Stimulated activated CD4-positive, alpha-beta T cell treated with anti-CD3 and anti-CD28 coated beads, Interleukin-4, amount 100 ng/mL, for 1 hour (primary cell): ENCODE data around the gene NABP2.
"Not testable (repeated sequence)": the region's sequence is repeated elsewhere in the genome, so short reads cannot be mapped to it uniquely, and the experiment has no call there.

Experiments used
- DNase-seq: peaks from one replicate; pipeline ENCODE4 v3.0.0-alpha.2; 2020

Gene NABP2

GRCh38 chr12:56248711-56249110 lies 24.6 kb downstream of the NABP2 start:
- no peak for DNase-seq

- DNase-seq = no peak
Observed at GRCh38 chr12:56252649-56253048, 28.5 kb downstream of the NABP2 start.

DNA sequence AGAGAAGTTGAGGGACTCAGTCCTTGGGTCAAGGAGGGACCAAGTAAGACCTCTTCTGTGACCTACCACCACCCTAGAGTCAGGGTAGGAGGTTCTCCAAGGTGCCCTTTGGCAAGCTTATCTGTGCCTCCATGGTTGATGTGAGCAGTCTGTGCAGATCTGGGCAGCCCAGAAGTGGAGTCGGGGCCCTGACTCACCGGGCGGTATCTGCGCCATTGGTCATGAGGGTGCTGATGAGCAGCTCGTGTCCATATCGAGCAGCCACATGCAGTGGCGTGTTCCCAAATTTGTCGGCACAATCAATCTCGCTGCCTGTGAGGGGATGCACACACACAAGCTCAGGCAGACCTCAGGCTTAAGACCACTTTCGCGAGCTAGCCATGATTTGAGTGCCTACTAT lies 28.9 kb downstream of the NABP2 start:
- DNase-seq = no peak

GRCh38 chr12:56255671-56256070 lies 31.5 kb downstream of the NABP2 start:
- DNase-seq = no peak

- DNase-seq = no peak
Observed at GRCh38 chr12:56256326-56256960, 32.3 kb downstream of the NABP2 start.

GRCh38 chr12:56257071-56257470 lies 32.9 kb downstream of the NABP2 start:
- no peak for DNase-seq

- no peak for DNase-seq
Observed at GRCh38 chr12:56257491-56258067, 33.4 kb downstream of the NABP2 start.

GRCh38 chr12:56258068-56258819 lies 34.1 kb downstream of the NABP2 start, which contains the start of gene ANKRD52:
TSS of gene ANKRD52 (minus strand) at chr12:56258384. CDS start at chr12:56258269, 115 bp downstream.
- DNase-seq = peak; percentile 84

GRCh38 chr12:56258820-56259183 lies 34.7 kb downstream of the NABP2 start:
- DNase-seq = no peak

DNA sequence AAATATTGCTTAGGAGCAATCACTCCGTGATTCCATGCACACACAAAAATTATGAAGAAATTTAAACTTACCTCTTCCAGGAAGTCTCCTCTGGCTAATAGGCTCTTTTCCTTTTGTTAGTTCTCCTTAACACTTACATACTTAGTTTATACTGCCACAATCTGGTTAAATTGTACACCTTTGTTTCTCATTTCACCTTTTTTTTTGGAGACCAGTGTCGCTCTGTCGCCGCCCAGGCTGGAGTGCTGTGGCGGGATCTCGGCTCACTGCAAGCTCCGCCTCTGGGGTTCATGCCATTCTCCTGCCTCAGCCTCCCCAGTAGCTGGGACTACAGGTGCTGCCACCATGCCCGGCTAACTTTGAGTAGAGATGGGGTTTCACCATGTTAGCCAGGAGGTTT lies 36.2 kb downstream of the NABP2 start:
- no peak for DNase-seq

DNA sequence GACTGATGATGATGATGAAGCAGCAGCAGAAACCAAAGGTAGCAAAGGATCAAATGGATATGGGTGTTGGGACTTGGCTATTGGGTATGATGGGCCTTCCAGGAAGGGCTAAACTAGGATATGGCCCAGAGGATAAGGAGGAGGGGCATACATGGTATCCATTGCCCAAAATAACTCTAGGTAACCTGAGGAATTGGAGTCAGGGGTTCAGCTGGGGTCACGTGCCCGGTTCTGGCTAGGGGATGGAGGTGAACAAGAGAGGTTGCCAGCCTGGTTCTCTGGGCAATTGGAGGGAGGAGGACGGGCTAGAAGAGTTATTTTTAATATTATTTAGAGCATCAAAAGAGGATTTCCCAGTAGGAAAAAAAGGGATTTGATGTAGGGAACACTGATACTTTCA lies 36.8 kb downstream of the NABP2 start:
- DNase-seq = no peak

GRCh38 chr12:56261503-56262232 lies 37.5 kb downstream of the NABP2 start:
- DNase-seq = no peak

DNA sequence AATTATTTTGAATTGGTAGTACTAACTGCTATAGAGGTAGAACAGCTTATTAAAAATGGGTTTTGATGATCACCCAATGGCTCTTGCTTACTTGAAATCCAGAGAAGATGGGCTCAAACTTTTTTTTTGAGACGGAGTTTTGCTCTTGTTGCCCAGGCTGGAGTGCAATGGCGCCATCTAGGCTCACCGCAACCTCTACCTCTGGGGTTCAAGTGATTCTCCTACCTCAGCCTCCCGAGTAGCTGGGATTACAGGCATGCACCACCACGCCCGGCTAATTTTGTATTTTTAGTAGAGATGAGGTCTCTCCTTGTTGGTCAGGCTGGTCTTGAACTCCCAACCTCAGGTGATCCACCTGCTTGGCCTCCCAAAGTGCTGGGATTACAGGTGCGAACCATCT lies 38.8 kb downstream of the NABP2 start:
- not testable (repeated sequence) for DNase-seq

- DNase-seq = not testable (repeated sequence)
Observed at GRCh38 chr12:56266068-56266692, 42.0 kb downstream of the NABP2 start.

GRCh38 chr12:56266693-56267442 lies 42.7 kb downstream of the NABP2 start, which contains the start of gene COQ10A:
TSS of gene COQ10A (plus strand) at chr12:56266942. CDS start at chr12:56267119, 177 bp downstream.
- peak; percentile 83 for DNase-seq

DNA sequence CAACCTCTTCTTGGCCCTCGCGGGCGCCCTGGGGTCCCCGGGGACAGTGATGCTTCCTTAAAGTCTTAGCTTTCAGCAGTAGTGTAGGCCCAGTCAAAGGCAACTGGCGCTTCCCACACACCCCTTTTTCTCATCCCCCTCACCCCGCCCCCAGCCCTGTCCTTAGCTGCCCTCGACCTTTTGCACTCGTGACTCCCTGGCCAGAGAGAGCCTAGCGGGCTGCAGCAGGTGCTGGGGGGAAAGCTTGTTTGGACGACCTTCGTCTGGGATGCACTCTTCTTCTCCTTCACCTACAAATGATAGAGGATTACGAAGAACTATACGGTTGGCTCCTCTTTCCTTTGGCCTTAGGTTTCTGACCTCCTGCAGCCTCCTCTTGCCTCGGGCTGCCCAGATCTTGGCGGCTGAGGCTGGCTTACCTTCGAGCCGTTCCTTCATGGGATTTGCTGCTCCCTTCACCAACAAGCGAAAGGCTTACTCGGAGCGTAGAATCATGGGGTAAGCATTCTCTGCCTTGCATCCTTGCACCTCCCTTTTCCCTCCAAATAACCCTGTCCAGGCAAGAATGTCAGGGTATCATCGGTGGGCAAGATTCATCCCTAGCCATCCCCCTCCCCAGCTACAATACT lies 43.4 kb downstream of the NABP2 start:
- peak; percentile 7 for DNase-seq

DNA sequence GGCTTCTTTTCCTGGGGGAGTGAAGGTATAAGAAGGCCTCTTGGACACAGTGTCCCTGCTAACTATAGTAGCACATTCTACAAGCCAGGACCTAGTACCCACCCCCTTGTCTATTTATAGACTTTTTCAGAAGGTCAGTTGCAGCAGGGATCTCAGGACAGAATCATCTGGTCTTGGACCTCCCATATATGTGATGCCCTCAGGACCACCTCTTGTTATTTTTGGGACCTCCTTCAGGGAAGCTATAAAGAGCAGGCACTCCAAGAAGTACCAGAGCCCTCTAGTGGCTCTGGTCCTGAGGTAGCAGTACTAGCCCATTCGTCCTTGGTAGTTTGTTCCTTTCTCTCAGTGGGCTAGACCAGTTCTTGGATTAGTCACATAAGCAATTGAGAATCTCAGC lies 46.9 kb downstream of the NABP2 start:
- DNase-seq = no peak

DNA sequence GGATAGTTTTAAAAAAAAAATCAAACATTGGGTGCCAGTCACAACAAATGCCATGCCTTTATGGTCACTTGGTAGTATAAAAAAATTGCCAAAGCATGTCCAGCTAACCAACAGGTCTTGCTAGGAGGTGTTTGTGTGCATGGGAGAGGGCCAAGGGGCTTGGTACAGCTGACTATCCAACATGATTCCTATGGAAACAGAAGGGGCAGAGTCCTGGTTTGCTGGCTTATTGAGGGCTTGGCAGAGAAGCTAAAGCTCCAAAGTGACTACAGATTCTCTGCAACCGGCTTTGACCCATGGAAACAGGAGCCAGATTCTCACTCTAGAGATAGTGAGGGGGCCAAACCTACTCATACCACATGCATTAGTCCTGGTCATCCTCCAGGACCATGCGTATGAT lies 48.3 kb downstream of the NABP2 start:
- DNase-seq = not testable (repeated sequence)

GRCh38 chr12:56274299-56274698 lies 50.2 kb downstream of the NABP2 start:
- no peak for DNase-seq

- no peak for DNase-seq
Observed at GRCh38 chr12:56278905-56279304, 54.8 kb downstream of the NABP2 start.
